Measurements from ENCODE around the gene CDK15. TPM values are rescaled to one million over a fixed set of nuclear protein-coding genes. Genes with fewer than 3 reads are reported as not detected.

CDK15 gene
- total RNA-seq, 3 donors from 2014 or later (not counting 1 experiment from before 2014, with no cell fraction given): 0.72 to 2.5 TPM; not detected in 1

DNA sequence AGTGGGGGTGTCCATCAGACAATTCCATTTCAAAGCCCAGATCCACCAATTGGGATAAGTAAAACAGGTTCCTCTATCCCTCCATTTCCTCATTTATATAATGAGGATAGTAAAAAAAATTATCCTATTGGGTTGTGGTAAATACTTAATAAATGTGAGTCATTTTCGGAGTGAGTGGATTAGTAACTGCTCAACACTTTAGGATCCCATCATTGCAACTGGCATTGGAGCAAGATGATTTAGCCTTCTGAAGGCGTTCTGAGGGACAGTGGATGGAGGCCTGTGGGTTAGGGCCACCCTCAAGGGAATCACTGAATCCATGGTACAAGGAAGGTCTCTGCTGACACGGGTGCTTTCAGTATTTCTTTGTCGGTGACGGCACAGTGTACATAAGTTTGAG lies 118.7 kb downstream of the CDK15 start:
- Mint-ChIP-seq H3K27me3 (ENCODE audit: low read depth in 2 of 2) (peaks cover 0 to 23% of the 10 kb centered on the region in 2 donors), H3K9me3 (peaks cover 0 to 2% of the 10 kb centered on the region in 2 donors), H3K36me3 (no peaks in the 10 kb centered on the region), H3K4me3 (no peak overlapping the region), H3K4me1 (no peaks in the 10 kb centered on the region), H3K27ac (no peak overlapping the region)
- no peak for ATAC-seq
- DNase-seq: no peak
- Histone ChIP-seq H3K27me3 (ENCODE audit: control insufficient read depth, insufficient read depth, low read length) (no peaks in the 10 kb centered on the region), H3K4me3 (ENCODE audit: low read length) (no peak overlapping the region), H3K36me3 (ENCODE audit: control insufficient read depth, insufficient read depth, low read length) (no peaks in the 10 kb centered on the region), H3K4me1 (ENCODE audit: control insufficient read depth, insufficient read depth, low read length) (no peaks in the 10 kb centered on the region), H3K27ac (ENCODE audit: low read length) (no peak overlapping the region), H3K9me3 (ENCODE audit: control insufficient read depth, insufficient read depth, low read length) (no peaks in the 10 kb centered on the region)
- 86% methylated on average over 5 of the region's 5 CpGs for WGBS (ENCODE audit: insufficient coverage)
- TF ChIP-seq, protein P1, sequence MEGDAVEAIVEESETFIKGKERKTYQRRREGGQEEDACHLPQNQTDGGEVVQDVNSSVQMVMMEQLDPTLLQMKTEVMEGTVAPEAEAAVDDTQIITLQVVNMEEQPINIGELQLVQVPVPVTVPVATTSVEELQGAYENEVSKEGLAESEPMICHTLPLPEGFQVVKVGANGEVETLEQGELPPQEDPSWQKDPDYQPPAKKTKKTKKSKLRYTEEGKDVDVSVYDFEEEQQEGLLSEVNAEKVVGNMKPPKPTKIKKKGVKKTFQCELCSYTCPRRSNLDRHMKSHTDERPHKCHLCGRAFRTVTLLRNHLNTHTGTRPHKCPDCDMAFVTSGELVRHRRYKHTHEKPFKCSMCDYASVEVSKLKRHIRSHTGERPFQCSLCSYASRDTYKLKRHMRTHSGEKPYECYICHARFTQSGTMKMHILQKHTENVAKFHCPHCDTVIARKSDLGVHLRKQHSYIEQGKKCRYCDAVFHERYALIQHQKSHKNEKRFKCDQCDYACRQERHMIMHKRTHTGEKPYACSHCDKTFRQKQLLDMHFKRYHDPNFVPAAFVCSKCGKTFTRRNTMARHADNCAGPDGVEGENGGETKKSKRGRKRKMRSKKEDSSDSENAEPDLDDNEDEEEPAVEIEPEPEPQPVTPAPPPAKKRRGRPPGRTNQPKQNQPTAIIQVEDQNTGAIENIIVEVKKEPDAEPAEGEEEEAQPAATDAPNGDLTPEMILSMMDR (IDR thresholded peaks at IDR 0.05): no peak
- intact Hi-C loops (cut with micrococcal nuclease): no loop called here

DNA sequence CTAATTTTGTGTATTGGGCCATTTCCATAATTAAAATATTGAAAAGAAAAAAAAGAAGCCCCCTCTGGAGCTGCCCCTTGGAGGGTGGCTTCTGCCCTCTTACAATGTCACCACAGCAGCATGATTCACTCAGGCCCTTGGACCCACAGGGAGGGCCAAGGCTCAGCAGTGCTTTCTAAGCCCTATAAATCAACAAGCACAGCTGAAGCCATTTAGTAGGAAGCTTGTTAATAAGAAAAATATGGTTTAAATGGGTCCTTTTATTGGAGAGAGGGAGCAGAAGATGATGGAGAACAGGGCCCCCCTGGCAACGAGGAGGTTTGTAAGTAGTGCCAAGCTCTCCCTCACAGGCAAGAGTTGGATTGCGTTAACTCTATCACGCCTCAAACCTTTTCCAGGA lies 119.7 kb downstream of the CDK15 start:
- WGBS (ENCODE audit: insufficient coverage): 95% methylated on average over 3 of the region's 3 CpGs
- H3K9me3 Mint-ChIP-seq: peaks cover 0 to 2% of the 10 kb centered on the region in 2 donors
- Histone ChIP-seq H3K36me3 (ENCODE audit: control insufficient read depth, insufficient read depth, low read length) (no peaks in the 10 kb centered on the region), H3K4me3 (ENCODE audit: low read length) (no peak overlapping the region), H3K4me1 (ENCODE audit: control insufficient read depth, insufficient read depth, low read length) (no peaks in the 10 kb centered on the region), H3K27ac (ENCODE audit: low read length) (no peak overlapping the region), H3K9me3 (ENCODE audit: control insufficient read depth, insufficient read depth, low read length) (no peaks in the 10 kb centered on the region), H3K27me3 (ENCODE audit: control insufficient read depth, insufficient read depth, low read length) (no peaks in the 10 kb centered on the region)
- intact Hi-C loops (cut with micrococcal nuclease): no loop called here
- H3K4me3 Mint-ChIP-seq: no peak overlapping the region
- H3K27me3 Mint-ChIP-seq (ENCODE audit: low read depth in 2 of 2): peaks cover 0 to 20% of the 10 kb centered on the region in 2 donors
- no peaks in the 10 kb centered on the region for H3K36me3 Mint-ChIP-seq
- TF ChIP-seq, protein P1 (IDR thresholded peaks at IDR 0.05): no peak
- no peak overlapping the region for H3K27ac Mint-ChIP-seq
- ATAC-seq: no peak
- DNase-seq: no peak
- no peaks in the 10 kb centered on the region for H3K4me1 Mint-ChIP-seq

DNA sequence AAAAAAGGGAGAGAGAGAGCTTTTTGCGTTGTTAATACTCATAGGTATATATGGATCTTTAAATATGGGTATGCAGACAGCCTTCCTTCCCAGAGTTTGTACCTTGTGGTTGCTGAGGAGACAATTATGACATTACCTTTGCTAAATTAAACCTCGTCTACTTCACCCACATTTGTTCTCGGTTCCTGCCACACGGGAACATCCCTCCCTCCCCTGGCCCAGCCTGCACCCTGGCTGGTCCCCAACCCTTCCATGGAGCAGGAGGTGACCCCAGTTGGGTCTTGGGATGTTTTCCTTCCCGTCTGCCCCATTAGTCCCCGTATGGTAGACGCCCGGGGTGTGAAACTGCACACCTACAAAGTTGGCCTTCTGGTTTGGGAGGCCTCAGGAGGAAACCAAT lies 122.0 kb downstream of the CDK15 start:
- Mint-ChIP-seq H3K27ac (no peak overlapping the region), H3K36me3 (no peaks in the 10 kb centered on the region), H3K4me1 (no peaks in the 10 kb centered on the region), H3K4me3 (no peak overlapping the region), H3K9me3 (no peaks in the 10 kb centered on the region), H3K27me3 (ENCODE audit: low read depth in 2 of 2) (peaks cover 8 to 20% of the 10 kb centered on the region in 2 donors)
- 79% methylated on average over 7 of the region's 8 CpGs for WGBS (ENCODE audit: insufficient coverage)
- Histone ChIP-seq H3K4me3 (ENCODE audit: low read length) (no peak overlapping the region), H3K27me3 (ENCODE audit: control insufficient read depth, insufficient read depth, low read length) (no peaks in the 10 kb centered on the region), H3K36me3 (ENCODE audit: control insufficient read depth, insufficient read depth, low read length) (no peaks in the 10 kb centered on the region), H3K9me3 (ENCODE audit: control insufficient read depth, insufficient read depth, low read length) (no peaks in the 10 kb centered on the region), H3K4me1 (ENCODE audit: control insufficient read depth, insufficient read depth, low read length) (no peaks in the 10 kb centered on the region), H3K27ac (ENCODE audit: low read length) (no peak overlapping the region)
- ATAC-seq (no peak), DNase-seq (no peak)
- intact Hi-C loops (cut with micrococcal nuclease): no loop called here
- TF ChIP-seq, protein P1 (IDR thresholded peaks at IDR 0.05): no peak

DNA sequence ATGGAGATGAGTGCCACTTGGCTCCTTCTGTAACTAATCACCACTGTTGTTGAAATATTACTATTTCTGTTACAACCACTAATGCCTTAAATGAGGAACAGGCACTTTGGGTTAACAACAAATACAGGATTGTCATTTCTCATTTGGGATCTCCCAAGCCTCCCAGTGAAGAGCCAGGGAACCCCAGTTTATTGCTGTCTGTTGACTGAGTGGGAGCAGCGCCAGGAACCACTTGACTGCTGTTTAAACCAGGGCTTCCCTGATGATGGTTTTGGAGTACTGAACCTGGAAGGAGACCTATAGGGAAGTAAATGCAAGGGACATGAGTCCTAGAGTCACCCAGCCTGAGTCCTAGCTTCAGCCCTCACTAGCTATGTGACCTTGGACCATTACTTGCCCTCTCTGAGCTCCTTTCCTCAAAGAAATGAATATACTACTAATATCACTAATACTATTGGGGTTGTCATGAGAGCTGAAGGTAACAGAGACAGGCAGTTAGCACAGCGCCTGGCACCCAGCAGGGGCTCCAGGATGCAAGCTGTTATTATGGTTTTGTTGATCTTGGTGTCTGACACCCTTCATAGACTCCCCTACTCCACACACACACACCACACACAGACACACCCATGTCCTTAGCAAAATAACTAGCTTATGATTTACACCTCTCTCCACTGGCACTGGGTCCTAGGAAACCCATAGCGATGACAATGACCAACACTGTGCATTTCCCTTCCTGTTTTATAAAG lies 123.1 kb downstream of the CDK15 start:
- WGBS (ENCODE audit: insufficient coverage): 83% methylated on average over 2 of the region's 3 CpGs

More for the DNA sequence above, 123.1 kb downstream of the CDK15 start:
- Mint-ChIP-seq H3K36me3 (no peaks in the 10 kb centered on the region), H3K27me3 (ENCODE audit: low read depth in 2 of 2) (peaks cover 14 to 22% of the 10 kb centered on the region in 2 donors), H3K4me3 (no peak overlapping the region), H3K9me3 (no peaks in the 10 kb centered on the region), H3K27ac (no peak overlapping the region), H3K4me1 (no peaks in the 10 kb centered on the region)
- intact Hi-C loops (cut with micrococcal nuclease): no loop called here
- no peaks in the 10 kb centered on the region for H3K27me3 ChIP-seq (ENCODE audit: control insufficient read depth, insufficient read depth, low read length)
- no peaks in the 10 kb centered on the region for H3K36me3 ChIP-seq (ENCODE audit: control insufficient read depth, insufficient read depth, low read length)
- no peaks in the 10 kb centered on the region for H3K9me3 ChIP-seq (ENCODE audit: control insufficient read depth, insufficient read depth, low read length)
- ATAC-seq (no peak), DNase-seq (no peak)
- H3K4me1 ChIP-seq (ENCODE audit: control insufficient read depth, insufficient read depth, low read length): no peaks in the 10 kb centered on the region
- TF ChIP-seq, protein P1 (IDR thresholded peaks at IDR 0.05): no peak
- no peak overlapping the region for H3K4me3 ChIP-seq (ENCODE audit: low read length)
- H3K27ac ChIP-seq (ENCODE audit: low read length): no peak overlapping the region

Data from natural killer cell (primary cell).